Middle frontal gyrus (tissue), 1 donor: ENCODE data around the gene SMAD3.

Experiments used
- DNase-seq: peaks from one replicate; pipeline ENCODE4 v3.0.0-alpha.2; 2015; ENCODE audit warnings: low spot score; ENCODE audit errors: extremely low spot score

SMAD3 gene

DNA sequence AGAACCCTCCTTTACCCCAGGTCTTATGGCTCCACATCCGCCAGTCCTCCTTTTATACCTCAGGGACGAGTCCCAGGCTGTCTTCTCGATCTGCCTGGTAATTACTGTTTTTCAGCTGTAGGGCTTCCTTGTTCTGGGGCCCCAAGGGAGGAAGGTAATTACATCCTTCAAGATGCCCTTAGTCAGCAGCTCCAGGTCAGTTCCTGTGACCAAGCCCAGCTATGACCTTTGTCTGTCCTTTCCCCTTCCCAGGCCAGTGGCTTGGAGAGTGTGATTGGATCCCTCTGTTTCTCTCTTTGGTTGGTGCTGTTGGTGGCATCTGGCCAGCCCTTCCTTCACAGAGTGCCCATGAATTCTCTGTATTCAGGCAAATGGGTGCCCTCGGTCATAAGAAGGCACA is 96.5 kb downstream of the SMAD3 start:
- DNase-seq = no peak

DNA sequence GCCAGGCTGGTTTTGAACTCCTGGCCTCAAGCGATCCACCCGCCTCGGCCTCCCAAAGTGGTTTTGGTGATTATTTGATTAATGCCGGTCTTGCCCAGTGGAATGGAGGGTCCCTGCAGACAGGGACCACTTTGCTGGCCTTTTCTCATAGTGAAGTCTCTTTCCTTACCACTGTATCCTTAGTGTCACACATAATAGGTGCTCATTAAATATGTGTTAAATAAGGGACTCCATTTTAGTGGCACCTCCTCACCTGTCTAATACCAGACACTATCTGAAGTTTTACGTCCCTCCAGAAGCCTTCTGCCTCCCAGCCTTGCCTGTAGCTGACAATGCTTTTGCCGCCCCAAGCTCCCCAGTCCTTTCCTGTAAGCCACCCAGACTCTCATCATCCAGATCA is 97.8 kb downstream of the SMAD3 start:
- no peak for DNase-seq

DNA sequence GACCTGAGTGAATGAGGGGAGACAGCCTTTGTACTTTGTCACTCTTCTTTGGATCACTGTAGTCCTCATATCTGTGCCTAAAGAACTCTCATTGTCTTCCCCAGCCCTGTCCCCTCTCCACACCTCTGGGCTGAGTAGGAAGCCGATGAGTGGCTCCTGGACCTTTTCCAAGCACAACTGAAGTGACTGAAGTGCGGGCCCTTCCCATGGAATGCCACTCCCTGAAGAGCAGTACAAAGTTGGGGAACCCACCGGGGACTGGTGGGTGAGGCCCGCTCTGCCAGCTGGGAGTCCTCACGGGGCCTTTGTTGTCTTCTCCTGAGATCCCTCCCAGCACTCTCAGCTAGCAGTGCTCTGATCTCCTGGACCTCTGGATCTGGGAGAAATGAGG is 99.0 kb downstream of the SMAD3 start:
- no peak for DNase-seq

DNA sequence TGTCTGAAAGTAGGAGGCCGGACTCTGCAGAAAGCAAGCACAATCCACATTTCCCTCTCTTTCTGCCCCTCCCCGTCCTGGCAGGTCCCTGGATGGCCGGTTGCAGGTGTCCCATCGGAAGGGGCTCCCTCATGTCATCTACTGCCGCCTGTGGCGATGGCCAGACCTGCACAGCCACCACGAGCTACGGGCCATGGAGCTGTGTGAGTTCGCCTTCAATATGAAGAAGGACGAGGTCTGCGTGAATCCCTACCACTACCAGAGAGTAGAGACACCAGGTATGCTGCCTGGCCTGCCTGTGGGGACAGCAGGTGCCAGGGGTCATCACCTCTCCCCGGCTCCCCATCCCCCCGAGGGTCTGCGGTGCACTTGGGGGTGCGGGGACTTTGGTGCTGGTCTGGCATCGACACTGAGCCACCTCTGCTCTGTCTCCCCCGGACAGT is 99.4 kb downstream of the SMAD3 start:
- no peak for DNase-seq

DNA sequence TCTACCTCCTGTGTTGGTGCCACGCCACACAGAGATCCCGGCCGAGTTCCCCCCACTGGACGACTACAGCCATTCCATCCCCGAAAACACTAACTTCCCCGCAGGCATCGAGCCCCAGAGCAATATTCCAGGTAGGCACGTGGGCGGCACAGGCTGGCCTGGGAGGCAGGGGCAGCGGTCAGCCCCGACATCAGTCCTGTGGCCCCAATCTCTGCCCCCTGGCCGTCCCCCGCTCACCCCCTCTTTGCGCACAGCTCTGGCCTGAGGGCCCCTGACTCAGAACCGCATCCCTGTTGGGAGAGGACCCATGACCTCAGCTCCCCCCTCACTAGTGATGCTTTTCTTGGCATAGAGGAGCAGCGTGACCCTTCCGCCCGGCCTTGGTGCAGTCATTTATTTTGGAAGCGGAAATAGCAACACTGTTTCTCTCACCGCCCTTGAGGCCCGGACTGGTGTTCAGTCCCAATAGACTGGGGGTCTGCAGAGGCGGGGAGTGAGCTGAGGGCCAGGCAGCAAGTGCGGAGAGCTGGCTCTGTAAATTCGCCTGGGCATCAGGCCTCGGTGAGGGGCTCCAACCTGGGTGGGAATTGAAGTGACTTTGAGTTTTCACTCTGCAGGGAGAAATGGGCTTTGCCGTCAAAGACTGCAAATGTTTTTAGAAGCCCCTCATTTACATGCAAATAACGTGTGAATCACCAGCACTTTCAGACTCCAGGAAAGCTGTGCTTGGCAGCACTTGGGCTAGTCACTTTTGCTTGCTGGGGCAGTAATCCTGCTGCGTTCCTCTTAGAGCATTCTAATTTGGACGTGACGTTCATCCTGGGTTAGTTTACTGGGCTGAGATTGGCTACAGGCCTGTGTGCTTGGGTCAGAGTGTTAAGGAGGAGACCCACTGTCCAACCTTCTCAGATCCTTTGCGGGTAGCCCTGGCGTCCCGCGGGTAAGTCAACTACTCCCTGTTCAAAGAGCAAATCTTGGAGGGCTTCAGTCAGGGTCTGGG is 100.2 kb downstream of the SMAD3 start:
- no peak for DNase-seq

DNA sequence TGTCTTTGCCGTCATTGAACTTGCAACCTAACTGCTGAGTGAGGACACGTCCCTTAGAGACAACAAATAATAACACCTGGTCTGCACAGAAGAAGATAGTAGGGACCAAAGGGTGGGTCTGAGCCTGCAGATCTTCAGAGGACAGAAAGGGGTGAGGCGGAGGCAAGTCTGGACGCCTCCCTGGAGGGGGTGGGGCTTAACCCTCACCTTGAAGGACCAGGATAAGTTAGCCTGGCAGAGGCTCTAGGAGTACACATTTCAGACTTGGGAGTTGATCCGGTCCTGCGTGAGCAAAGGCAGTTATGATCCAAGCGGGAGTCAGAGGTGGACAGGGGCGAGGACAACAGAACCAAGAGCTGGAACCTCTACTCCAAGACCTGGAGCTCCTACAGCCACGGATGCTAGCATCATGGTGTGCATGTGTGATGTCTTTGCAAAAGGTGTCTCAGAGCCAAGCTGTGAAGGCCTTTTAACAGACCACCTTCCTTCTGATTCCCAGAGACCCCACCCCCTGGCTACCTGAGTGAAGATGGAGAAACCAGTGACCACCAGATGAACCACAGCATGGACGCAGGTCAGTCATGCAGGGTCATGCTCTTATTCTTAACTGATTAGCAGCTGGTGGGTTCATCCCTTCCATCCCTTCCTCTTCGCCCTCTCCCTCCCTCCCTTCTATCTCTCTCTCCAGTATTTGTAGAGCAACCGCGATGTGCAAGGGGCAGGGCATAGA is 101.0 kb downstream of the SMAD3 start:
- DNase-seq = no peak

DNA sequence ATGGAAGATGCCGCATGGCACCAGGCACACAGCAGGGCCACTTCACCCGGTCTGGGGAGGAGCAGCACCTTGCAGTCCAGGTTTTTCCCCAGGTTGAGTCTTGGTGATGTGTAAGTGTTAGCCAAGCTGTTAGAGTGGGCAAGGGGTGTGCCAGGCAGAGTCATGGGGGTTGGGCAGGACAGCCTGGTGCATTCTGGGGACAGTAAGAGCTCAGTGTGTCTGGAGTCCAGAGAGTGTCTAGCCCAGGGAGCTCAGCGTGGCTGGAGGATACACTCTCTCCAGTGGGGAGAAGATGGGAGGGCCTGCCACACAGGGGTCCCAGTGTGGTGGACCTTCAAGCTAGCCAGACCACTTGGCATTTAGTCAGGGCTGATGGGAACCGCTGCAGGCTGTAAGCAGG is 101.7 kb downstream of the SMAD3 start:
- no peak for DNase-seq

DNA sequence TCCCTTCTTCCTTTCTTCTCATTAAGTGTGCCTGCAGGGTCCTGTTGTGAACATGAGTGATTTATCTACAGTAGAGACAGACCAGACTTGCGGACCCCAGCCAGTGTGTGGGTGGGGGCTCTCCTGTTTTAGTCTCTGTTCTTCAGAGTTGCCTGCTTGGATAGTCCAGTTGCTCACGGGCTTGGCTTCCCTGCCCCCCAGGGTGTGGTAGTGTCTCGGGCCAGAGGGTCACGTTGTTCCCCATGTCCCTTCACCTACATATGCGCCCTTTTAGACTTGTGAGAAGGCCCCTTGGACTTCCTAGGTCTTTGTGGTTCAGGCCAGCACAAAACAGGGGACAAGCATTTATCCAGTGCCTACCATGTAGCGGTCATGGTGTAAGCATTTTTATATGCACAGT is 103.3 kb downstream of the SMAD3 start:
- DNase-seq = no peak

DNA sequence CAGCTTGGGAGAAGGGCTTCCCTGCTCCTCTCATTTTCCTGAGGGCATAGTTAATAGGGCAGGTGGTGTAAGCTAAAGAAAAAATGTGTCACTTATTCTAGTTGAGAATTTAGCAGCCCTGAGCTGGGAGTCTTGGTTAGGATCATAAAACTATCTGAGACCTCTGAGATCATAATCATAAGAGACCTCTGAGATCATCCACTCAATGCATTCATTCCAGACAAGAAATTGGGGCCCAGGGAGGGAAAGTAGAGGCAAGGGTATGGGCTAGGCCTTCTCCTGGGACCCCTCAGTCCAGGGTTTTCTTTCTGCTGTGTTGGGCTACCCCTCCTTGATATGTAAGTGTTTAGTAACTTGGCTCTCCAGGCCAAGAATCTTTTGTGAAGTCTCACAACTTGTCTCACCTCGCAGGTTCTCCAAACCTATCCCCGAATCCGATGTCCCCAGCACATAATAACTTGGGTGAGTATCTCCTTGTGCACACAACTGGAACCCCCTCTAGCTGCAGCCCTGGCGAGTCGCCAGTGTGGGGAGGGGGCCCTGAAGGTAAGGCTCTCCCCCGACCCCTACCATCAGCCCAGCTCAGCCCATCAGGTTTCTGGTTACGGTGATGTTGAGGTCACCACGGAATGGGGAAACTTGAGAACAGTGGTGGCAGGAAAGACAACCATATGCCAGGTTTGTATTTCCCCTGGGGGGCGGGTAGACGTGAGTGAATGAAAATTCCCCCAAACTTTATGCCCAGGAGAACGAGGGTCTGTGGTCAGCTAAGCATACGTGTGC is 104.9 kb downstream of the SMAD3 start:
- no peak for DNase-seq

DNA sequence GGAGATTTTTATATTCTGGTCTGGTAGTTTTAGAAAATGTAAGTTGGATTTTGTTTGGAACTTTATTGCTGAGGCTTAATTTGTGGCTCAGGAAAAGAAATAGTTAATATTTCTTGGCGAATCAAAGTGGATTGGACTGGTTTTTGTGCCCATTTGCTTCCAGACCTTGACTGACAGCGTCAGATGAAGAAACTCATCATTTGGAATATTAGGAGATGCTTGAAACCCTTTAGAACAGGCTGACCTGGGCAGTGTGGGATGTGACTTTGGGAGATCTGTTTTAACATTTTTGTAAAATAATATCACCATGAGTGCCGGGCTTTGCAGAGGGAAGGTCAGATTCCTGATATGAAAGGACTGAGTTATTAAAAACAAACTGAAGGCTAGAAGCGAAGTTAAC is 106.1 kb downstream of the SMAD3 start:
- no peak for DNase-seq

DNA sequence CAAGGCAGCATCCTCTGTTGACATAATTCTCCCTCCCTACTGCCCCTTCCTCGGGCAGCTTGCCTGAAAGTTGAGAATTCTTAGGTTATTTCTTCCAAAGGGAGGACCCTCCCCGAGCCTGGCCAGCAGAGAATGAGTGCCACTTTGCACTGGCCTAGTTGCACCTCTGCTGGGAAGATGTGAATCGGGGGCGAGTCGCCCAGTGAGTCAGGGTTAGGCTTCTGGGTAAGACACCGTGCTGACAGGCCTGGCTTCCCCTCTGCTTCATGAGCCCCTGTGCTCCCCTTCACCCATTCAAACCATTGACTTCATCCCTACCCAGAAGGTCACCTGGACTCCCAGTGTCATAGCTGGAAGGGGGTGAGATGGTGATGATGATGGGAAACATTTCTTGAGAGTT is 106.8 kb downstream of the SMAD3 start:
- no peak for DNase-seq

DNA sequence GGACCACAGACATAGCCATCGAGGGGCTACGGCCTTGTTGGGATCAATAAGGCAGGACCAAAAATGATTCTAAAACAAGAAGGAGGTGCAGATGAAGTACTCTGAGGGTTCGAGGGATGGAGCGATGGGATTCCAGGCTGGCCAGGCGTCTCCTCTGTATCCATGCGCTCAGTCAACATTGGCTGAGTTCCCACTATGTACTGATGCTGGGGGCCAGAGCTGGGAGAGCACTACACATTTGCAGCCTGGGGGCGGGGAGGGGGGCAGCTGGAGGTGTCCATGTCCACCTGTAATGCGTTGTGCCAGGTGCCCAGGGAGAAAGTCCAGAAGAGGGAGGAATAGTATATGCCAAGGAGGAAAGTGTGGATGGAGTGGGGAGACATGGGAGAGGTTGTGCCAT is 107.6 kb downstream of the SMAD3 start:
- DNase-seq = no peak

DNA sequence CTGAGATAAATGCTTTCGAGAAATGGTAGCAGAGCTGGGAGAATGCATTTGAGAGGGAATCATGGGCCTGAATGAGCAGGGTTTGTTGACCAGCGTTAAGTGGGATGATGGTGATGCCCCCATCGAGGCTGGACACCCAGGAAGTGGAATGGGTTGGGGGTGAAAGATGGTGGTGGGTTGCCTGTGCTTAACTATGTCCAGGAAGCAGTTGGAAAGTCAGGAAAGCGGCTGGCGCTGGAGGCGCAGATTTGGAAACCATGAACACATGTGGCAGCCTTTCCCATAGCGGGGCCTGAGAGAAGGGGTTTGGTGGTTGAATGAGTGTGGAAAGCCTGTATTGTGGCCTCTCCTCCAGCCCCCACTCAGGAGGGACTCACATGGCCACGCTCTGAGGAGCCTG is 108.4 kb downstream of the SMAD3 start:
- DNase-seq = no peak

DNA sequence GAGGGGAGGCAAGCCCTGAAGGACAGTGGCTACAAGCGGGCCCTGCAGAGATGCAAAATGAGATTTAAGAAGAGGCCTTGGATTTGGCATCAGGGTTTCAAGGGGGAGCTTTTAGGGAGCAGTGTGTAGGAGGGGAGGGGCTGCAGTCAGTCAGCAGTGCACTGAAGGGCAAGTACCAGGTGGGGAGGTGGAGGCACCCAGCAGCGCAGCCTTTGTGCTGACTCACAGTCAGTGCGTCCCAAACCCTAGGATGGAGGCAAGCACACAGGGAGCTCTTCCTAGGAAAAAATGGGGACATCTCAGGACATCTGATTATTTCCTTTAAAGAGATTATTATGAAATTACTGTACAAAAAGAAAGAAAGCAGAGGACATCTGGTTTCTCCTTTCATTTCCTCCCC is 109.0 kb downstream of the SMAD3 start:
- no peak for DNase-seq

DNA sequence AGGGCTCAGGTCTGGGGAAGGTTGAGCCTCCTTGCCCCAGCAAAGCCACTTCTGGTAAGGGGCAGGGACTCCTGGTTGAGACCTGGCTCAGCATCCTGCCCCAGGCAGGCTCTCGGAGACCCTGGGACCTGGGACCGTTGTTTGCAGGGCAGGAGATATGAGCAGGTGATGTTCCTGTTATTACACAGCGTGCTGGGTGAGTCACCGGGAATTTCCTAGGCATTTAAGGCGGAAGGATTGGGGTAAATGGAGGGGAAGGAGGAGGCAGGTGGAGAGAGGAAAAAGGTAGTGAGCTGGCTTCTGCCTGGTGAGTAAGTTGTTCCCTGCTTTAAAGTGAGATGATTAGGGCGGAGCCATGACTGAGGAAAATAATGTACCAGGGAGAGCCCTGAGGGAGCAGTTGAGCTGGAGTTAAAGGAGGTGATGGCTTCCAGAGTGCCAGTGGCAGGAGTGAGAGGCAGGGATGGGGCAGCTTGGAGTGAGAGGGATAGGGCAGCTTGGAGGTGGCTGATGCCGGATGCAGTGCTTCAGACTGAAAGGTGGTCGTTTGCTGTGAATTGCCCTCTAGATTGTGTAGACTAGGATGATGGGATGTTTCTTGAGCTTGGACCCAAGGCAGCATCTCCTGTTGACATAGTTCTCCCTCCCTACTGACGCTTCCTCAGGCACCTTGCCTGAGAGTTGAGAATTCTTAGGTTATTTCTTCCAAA is 109.6 kb downstream of the SMAD3 start:
- DNase-seq = no peak

DNA sequence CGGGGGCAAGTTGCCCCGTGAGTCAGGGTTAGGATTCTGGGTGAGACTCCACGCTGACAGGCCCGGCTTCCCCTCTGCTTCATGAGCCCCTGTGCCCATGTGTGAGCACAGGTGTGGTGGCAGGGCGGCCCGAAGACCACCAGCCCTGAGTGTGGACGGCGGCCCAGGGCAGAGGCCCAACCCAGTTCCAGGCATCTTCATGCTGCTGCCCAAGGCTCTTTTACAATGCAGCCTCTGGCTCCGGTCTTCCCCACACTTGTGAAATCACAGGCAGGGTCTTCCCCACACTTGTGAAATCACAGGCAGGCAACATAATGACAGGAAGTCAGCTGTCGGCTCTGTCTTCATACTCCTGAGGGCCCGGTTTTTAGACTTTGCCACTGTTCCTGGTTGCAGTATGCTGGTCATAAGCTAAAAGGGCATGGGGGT is 110.3 kb downstream of the SMAD3 start:
- DNase-seq = no peak

DNA sequence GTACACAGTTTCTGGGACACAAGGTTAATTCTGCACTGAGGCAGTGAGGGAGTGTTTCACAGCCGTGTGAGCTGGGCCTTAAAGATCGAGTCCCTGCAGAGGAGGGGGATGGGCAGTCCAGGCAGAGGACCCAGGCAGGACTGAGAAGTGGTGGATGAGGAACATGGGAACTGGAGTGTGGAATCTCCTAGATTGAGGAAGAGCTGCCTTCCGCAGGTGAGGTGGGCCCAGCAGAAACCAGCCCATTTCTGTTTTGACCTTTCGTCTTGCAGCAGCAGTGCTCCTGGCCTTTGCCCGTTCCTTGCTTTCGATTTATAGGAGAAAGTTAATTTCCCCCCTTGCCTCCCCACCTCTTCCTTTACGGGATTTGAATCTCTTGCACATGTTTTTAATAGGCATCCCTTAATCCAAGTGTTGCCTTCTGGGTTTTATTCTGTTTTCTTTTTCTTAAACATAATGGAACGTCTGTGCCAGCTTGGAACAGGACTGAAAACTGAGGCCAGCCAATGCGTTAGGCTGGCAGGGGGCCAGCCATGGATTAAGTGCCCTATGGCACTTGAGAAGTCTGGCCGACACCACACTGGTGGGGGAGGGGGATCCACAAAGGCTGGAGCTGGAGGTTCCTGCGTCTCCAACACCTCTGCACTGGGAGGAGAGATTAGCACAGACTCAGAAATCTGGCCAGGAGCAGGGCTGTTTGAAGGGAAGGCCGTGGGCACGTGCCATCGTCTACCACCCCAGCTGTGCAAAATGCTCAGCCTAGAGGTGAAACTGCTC is 111.0 kb downstream of the SMAD3 start:
- DNase-seq = no peak

DNA sequence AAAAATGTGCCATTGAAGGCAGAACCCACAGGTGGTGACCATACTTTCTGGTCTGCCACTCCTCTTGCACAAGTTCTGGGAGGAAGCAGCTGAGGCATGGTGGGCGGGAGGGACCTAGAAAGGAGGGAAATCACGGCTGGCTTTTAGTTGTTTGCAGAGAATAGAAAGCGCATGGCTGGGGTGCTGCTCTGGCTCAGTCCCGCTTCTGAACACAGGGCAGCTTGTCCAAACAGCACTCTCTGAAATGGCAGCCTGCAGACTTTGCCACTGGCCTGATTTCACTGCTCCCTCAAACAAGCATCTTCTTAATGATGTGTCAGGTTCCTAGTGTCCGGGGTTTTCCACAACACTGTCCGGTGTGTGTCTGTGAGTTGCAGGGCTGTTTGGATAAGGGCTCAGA is 112.3 kb downstream of the SMAD3 start:
- DNase-seq = no peak

DNA sequence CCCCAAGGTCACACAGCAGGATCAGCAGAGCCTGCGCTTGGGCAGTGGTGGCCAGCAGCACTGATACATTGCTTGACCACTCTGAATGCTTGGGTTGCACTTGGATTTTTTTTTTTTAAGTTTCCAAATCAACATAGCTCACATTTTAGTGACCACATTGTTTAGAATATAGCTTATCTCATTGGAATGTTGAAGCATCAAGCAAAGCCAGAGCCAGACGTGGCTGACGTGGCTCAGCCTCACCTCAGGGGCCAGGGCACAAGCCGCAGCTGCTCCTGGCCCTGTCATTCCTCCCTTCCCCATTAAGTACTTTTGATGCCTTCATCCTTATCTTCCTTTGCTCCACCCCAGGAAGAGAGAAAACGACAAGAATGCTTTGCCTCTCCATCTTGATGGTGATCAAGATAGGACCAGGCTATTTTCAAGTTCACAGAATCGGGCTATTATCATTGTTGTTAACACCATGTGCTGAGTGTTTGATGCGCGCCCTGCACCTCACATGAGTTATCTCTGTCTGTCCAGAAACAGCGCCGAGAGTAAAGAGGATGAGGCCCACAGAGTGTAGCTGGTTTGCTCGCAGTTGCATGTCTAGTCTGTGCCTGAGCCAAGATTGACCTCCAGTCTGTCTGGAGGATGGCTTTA is 113.3 kb downstream of the SMAD3 start:
- DNase-seq = no peak
